Vagina (tissue), 2 donors: ENCODE measurements around the gene TBC1D22A. TPM values are rescaled to one million over a fixed set of nuclear protein-coding genes. Genes with fewer than 3 reads are reported as not detected.

Experiments used
- DNase-seq, 2 donors: peaks; one replicate each; pipeline ENCODE4 v3.0.0-alpha.2; 2017; ENCODE audit errors: extremely low spot score in 2 of 2
- H3K27ac ChIP-seq: fragments of 200-600 bp; sonication (generic); one replicate; pipeline ENCODE4 v1.5.1; 2019
- H3K27me3 ChIP-seq: fragments of 200-600 bp; sonication (generic); one replicate; pipeline ENCODE4 v1.5.1; 2019
- H3K36me3 ChIP-seq, 2 donors: fragments of 200-600 bp; sonication (generic); one replicate each; pipeline ENCODE4 v1.5.1; 2017 to 2019
- H3K4me1 ChIP-seq: fragments of 200-600 bp; sonication (generic); one replicate; pipeline ENCODE4 v1.5.1; 2019
- H3K4me3 ChIP-seq, 2 donors: fragments of 200-600 bp; sonication (generic); 1 replicate in 1 of 2; 2 replicates in 1 of 2; pipeline ENCODE4 v1.5.1; 2016 to 2019
- H3K9me3 ChIP-seq: fragments of 200-600 bp; sonication (generic); one replicate; pipeline ENCODE4 v1.5.1; 2019
- POLR2A ChIP-seq, 2 donors: fragments of 450-650 bp; IDR thresholded peaks; one replicate each; pipeline ENCODE4 v1.6.1; 2017; ENCODE audit warnings: antibody characterized with exemption in 2 of 2, mild to moderate bottlenecking in 2 of 2, moderate library complexity in 2 of 2
- POLR2AphosphoS5 ChIP-seq, 2 donors: sonication (generic); formaldehyde crosslinking; IDR thresholded peaks; one replicate each; pipeline ENCODE4 v1.9.0; 2017; ENCODE audit warnings: antibody characterized with exemption in 2 of 2, mild to moderate bottlenecking in 2 of 2, low read depth in 1 of 2; ENCODE audit not compliant: insufficient read depth in 1 of 2
- intact Hi-C: fragments of 100-400 bp; cut with DNase I; formaldehyde crosslinking; loops from one replicate; pipeline ENCODE4 v1.15.1; 2023
- total RNA-seq: library from RNA; depleted of rRNA; stranded (reverse); fragments of >200 nt; gene quantifications from one replicate; pipeline ENCODE4 v1.2.3, GENCODE V29; 2016
- TF ChIP-seq, protein P1 (sequence below), 3 experiments: fragments of 450-650 bp in 2 of 3; fragments of 200-600 bp in 1 of 3; sonication (generic) in 1 of 3; IDR thresholded peaks; one replicate each; pipeline ENCODE4 v1.5.1; 2017 to 2019; ENCODE audit warnings: antibody characterized with exemption in 3 of 3, mild to moderate bottlenecking in 2 of 3, moderate library complexity in 2 of 3

Gene TBC1D22A
- total RNA-seq, 1 donor from 2014 or later, result 38.3 TPM

DNA sequence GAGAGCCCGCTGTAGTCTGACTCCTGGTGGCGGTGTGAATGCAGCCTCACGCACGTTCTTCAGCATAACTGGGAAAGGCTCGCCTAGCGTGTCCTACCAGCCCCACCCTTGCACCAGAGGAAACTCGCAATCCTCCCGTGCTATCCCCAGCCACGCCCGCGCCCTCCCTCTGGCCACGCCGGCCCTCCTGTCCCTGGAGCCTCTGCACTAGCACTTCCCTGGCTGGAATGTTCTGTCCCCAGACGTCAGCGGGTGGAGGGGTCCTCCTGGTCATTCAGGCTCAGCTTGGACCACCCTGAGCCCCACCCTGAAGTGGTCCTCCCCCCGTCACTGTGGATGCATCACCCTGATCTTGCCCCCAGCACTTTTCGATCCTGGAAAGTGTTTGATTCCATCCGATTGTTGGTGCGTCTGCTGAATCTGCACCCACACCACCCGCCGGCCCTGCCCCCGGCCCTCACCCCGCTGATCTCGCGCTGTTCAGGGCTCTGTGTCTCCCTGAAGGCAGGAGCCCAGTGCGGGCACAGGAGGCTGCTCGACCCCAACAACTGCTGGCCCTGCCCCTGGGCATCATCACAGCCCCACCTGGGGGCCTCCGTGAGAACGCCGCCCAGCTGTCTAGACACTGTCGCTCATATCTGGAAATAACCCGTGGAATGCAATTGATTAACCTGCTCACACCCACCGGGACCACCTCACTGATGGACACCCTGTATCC lies 437.0 kb downstream of the TBC1D22A start:
- no peak for TF ChIP-seq POLR2A (IDR thresholded peaks at IDR 0.05)
- TF ChIP-seq POLR2AphosphoS5 (IDR thresholded peaks at IDR 0.05; ENCODE audit: insufficient read depth in 1 of 2, low read depth in 1 of 2), result no peak
- TF ChIP-seq, protein P1, sequence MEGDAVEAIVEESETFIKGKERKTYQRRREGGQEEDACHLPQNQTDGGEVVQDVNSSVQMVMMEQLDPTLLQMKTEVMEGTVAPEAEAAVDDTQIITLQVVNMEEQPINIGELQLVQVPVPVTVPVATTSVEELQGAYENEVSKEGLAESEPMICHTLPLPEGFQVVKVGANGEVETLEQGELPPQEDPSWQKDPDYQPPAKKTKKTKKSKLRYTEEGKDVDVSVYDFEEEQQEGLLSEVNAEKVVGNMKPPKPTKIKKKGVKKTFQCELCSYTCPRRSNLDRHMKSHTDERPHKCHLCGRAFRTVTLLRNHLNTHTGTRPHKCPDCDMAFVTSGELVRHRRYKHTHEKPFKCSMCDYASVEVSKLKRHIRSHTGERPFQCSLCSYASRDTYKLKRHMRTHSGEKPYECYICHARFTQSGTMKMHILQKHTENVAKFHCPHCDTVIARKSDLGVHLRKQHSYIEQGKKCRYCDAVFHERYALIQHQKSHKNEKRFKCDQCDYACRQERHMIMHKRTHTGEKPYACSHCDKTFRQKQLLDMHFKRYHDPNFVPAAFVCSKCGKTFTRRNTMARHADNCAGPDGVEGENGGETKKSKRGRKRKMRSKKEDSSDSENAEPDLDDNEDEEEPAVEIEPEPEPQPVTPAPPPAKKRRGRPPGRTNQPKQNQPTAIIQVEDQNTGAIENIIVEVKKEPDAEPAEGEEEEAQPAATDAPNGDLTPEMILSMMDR (IDR thresholded peaks at IDR 0.05), result no peak
- Histone ChIP-seq H3K27me3 (no peaks in the 10 kb centered on the region), H3K9me3 (no peaks in the 10 kb centered on the region), H3K4me3 (no peak overlapping the region), H3K36me3 (no peaks in the 10 kb centered on the region), H3K4me1 (no peaks in the 10 kb centered on the region), H3K27ac (no peak overlapping the region)
- intact Hi-C loops, result no loop called here
- DNase-seq, result peak; percentile 52 to 92

DNA sequence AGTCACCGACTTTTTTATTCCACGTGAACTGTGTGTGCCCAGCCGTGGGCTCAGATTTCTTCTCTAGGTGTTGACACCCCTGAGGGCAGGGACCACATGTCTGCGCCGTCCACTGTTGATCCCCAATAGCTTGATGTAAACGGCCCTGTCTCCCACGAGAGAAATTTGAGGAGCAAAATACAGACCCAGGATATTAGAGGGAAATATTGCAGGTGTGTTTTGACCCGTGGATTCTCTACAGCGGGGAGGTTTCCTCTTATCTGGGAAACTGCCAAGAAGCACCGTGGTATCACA lies 437.5 kb downstream of the TBC1D22A start:
- intact Hi-C loops, result no loop called here
- DNase-seq, result no peak

DNA sequence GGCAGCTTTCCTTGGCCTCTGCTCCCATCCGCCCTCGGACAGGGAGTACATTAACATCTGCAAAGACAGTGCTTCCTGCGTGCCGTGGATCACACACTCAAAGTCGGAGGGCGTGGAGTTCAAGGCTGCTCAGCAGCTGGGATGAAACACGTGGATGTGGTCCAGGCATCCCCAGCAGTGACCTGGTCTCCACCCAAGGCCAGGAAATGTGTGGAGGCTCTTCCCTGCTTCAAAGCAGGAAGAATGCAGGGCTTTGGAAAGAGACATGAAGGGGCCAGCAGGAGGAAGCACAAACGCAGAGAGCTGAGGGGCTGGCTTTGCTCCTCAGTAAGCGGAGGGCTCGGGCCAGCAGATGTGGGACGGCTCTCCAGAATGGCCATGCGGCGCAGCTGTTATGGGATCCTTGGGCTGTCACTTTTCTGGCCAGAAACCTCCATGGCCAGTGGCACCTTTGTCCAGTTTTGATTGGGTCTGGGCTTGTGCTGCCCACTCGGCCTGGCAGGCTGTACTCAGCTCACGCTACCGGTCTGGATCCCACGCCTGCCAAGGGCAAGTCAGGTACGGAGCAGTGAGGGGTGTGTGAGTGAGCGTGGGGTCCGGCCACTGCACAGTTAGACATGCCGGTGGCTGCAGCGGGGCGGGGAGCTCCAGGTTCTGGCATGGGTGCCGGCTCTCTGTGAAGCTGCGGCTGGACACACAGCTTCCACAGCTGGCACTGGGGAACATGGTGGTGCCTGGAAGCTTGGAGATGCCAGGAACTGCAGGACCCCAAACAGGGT lies 438.0 kb downstream of the TBC1D22A start:
- Histone ChIP-seq H3K4me3 (no peak overlapping the region), H3K4me1 (no peaks in the 10 kb centered on the region), H3K9me3 (no peaks in the 10 kb centered on the region), H3K27me3 (no peaks in the 10 kb centered on the region), H3K36me3 (no peaks in the 10 kb centered on the region), H3K27ac (no peak overlapping the region)
- peak; percentile 83 to 94 for DNase-seq
- intact Hi-C loops, result no loop called here
- TF ChIP-seq POLR2AphosphoS5 (IDR thresholded peaks at IDR 0.05; ENCODE audit: insufficient read depth in 1 of 2, low read depth in 1 of 2) (no peak), POLR2A (IDR thresholded peaks at IDR 0.05) (no peak)
- TF ChIP-seq, protein P1 (IDR thresholded peaks at IDR 0.05), result no peak

More for the DNA sequence above, 437.5 kb downstream of the TBC1D22A start:
- Histone ChIP-seq H3K36me3 (no peaks in the 10 kb centered on the region), H3K27me3 (no peaks in the 10 kb centered on the region), H3K4me1 (no peaks in the 10 kb centered on the region), H3K27ac (no peak overlapping the region), H3K4me3 (no peak overlapping the region), H3K9me3 (no peaks in the 10 kb centered on the region)
- no peak for TF ChIP-seq POLR2AphosphoS5 (IDR thresholded peaks at IDR 0.05; ENCODE audit: insufficient read depth in 1 of 2, low read depth in 1 of 2)
- TF ChIP-seq, protein P1 (IDR thresholded peaks at IDR 0.05), result no peak
- no peak for TF ChIP-seq POLR2A (IDR thresholded peaks at IDR 0.05)

DNA sequence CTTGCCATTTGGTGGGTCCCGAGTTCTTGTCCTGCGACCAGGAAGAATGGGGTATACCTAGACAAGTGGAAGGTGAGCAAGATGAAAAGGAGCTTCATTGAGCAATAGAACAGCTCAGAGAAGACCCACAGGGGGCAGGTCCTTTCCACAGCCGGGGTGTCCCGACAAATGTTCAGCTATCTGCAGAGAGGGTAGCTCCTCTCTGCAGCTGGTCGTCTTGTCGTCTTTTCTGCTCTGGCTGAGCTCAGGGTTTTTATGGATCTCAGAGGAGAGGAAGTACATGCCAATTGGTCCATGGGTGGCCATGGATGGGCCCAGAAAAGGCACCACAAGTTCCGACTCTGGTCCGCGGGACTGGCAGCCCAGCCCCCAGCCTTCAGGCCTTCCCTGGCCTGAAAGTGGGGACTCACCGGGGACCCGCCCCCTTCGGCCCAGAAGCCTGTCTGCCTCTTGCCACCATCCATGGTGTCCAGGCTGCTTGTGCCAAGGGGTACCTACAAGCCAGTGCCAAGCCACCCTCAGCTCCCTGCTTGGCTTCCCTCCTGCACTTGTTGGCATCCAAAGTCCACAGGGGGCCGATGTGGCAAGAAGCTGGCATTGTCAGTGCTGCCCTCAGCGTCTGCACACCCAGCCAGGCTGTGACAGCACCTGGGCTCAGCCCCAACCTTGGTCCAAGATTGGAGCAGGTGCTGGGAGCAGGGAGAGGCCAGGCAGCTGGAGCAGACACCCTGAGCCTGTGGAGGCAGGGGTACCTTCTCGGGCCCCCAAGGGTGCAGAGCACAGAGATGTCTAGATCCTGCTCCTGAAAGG lies 438.9 kb downstream of the TBC1D22A start:
- no peak overlapping the region for H3K27ac ChIP-seq
- no peaks in the 10 kb centered on the region for H3K4me1 ChIP-seq
- DNase-seq, result peak; percentile 77 to 90
- no peaks in the 10 kb centered on the region for H3K27me3 ChIP-seq
- intact Hi-C loops, result no loop called here
- H3K4me3 ChIP-seq, result no peak overlapping the region
- H3K36me3 ChIP-seq, result no peaks in the 10 kb centered on the region
- TF ChIP-seq POLR2A (IDR thresholded peaks at IDR 0.05) (no peak), POLR2AphosphoS5 (IDR thresholded peaks at IDR 0.05; ENCODE audit: insufficient read depth in 1 of 2, low read depth in 1 of 2) (no peak)
- TF ChIP-seq, protein P1 (IDR thresholded peaks at IDR 0.05), result no peak
- H3K9me3 ChIP-seq, result no peaks in the 10 kb centered on the region
